HUES6 (cell line): ENCODE data around the gene TOPBP1.
"Not testable (repeated sequence)": the region's sequence is repeated elsewhere in the genome, so short reads cannot be mapped to it uniquely, and the experiment has no call there.

Experiments used
- H3K27ac ChIP-seq: 2 replicates; pipeline ENCODE4 v1.7.0; 2013; ENCODE audit warnings: low read depth, mild to moderate bottlenecking, low read length, inconsistent platforms
- H3K27me3 ChIP-seq: 2 replicates; pipeline ENCODE4 v1.6.1; 2013; ENCODE audit warnings: low read length; ENCODE audit not compliant: control insufficient read depth, insufficient read depth
- H3K36me3 ChIP-seq: 2 replicates; pipeline ENCODE4 v1.6.1; 2013; ENCODE audit warnings: low read length; ENCODE audit not compliant: control insufficient read depth, insufficient read depth
- H3K4me1 ChIP-seq: 2 replicates; pipeline ENCODE4 v1.6.1; 2013; ENCODE audit warnings: low read length; ENCODE audit not compliant: control insufficient read depth, insufficient read depth
- H3K4me3 ChIP-seq: 2 replicates; pipeline ENCODE4 v1.5.1; 2013; ENCODE audit warnings: low read depth, low read length
- H3K9ac ChIP-seq: one replicate; pipeline ENCODE4 v1.6.1; 2013; ENCODE audit warnings: mild to moderate bottlenecking, low read length
- H3K9me3 ChIP-seq: 2 replicates; pipeline ENCODE4 v1.6.1; 2013; ENCODE audit warnings: low read depth, low read length; ENCODE audit not compliant: control insufficient read depth, insufficient read depth

Gene TOPBP1

DNA sequence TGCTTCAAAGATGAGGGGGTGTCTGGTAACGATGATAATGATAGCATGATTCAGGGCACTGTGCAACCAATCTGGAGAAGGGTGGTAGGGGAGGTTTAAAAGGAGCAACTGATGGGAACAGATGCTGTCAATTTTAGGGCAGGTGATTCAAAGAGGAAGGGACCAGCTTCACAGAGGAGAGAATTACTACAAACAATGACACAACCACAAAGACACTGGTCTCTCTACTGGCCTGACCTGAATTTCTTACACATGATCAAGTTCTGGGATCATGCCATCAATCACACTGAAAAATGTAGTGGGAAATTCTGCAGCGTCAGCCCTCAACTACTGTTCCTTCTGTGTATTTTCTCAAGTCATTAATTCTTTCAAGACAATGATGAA is 90.8 kb downstream of the TOPBP1 start:
- Histone ChIP-seq H3K27ac (no peak overlapping the region), H3K36me3 (peaks cover 16% of the 10 kb centered on the region), H3K4me1 (peaks cover 11% of the 10 kb centered on the region), H3K9me3 (no peaks in the 10 kb centered on the region), H3K4me3 (no peak overlapping the region), H3K27me3 (no peaks in the 10 kb centered on the region), H3K9ac (no peak overlapping the region)

DNA sequence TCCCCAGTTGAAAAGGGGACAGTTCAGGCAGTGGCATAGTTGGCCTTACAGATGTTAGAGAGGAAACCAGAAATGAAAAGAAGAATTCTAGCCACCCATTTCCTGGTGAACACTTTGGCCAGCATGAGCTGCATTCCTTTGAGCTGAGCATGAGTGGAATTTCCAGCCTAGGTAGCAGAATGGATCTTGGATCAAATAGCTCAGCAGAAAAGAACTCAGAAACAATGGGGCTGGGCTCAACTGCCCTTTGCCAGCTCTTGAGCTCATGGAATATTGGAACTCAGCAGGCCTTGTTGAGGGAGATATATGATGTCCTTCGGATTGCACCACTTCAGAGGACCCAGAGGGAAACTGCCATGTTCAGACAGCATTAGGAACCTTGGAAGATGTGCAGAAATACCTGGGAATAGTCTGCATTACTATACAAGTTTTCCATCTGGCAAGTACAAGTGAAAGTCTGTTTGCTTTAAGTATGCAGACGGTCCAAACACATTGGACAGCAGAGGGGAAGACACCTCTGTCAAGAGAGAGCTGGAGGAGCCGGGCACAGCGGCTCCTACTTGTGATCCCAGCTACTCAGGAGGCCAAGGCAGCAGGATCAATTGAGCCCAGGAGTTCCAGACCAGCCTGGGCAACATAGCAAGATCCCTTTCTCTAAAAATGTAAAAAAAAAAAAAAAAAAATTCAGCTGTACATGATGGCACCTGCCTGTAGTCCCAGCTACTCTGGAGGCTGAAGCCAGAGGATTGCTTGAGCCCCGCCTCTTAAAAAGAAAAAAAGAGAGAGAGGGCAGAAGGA is 91.4 kb downstream of the TOPBP1 start:
- no peak overlapping the region for H3K27ac ChIP-seq
- H3K27me3 ChIP-seq, result no peaks in the 10 kb centered on the region
- no peak overlapping the region for H3K9ac ChIP-seq
- peaks cover 10% of the 10 kb centered on the region for H3K36me3 ChIP-seq
- H3K4me1 ChIP-seq, result peaks cover 8% of the 10 kb centered on the region
- no peaks in the 10 kb centered on the region for H3K9me3 ChIP-seq
- no peak overlapping the region for H3K4me3 ChIP-seq

DNA sequence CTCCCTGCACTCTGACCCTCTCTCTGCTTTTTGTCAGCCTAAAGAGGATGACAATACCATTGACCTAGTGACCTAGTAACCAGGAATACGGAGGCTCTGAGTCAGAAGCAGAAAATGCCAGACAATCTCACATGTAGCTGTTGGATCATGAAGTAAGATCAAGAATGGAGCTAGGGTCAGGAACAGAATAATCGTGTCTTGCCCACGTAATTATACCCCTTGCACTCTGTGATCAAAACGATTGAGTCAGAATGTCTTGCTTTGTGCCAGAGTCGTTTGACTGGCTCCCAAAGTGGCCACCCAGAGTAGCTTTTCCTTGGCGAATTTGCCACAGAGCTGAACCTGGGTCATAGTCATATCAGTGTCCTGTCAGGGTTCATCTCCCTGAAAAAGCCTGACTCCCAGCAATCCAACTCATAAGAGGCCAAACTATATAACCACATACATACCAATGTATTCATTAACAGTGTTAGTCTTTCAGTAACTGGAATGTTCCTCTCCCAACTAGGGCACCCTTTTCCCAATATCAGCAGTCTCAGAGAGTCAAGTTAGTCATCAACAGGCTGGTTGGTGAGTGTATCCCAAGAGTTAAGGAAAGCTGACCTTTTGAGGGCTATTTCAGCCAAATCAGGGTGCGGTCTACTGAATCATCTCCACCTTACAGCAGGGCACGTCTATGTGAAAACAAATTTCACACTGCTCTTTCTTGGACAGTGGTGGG is 93.3 kb downstream of the TOPBP1 start:
- no peaks in the 10 kb centered on the region for H3K36me3 ChIP-seq
- H3K27me3 ChIP-seq, result no peaks in the 10 kb centered on the region
- no peak overlapping the region for H3K27ac ChIP-seq
- H3K4me3 ChIP-seq, result no peak overlapping the region
- H3K9ac ChIP-seq, result no peak overlapping the region
- peaks cover 6% of the 10 kb centered on the region for H3K4me1 ChIP-seq
- H3K9me3 ChIP-seq, result no peaks in the 10 kb centered on the region

DNA sequence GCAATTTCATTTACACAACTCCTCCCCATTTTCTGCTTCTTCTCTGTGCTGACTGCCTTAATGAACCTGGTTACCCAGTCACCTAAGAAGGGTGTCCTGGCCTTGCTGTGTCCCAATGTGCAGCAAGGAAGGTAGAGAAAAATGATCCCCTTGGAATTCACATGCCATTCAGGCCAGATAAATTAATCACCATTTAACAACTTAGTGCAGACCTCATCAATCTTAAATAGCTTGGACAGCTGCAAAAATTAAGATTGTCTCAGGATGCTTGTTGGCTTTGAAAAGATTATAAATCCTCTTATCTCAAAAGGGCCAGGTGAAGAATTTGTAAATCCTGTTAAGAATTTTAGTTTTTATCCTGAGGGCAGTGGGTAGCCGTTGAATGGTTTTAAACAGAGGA is 97.9 kb downstream of the TOPBP1 start:
- Histone ChIP-seq H3K9ac (no peak overlapping the region), H3K36me3 (no peaks in the 10 kb centered on the region), H3K4me3 (no peak overlapping the region), H3K27ac (no peak overlapping the region), H3K9me3 (no peaks in the 10 kb centered on the region), H3K27me3 (no peaks in the 10 kb centered on the region), H3K4me1 (no peaks in the 10 kb centered on the region; the same call in 1 of the 2 replicates)

DNA sequence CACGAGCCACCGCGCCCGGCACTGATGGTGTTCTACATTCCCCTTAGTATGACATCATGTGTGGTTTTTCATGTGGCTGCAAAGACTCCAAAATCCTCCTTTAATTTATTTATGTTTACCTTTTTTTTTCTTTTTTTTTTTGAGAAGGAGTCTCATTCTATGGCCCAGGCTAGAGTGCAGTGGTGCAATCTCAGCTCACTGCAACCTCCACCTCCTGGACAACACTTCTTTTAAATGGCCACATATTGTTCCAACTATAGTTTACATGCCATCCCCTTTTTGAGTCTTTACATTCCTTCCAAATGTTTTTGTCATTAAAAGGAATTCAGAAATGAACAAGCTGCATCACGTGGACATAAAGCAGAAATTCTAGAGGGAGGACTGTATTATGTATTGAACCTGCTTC is 98.6 kb downstream of the TOPBP1 start:
- no peak overlapping the region for H3K27ac ChIP-seq
- H3K36me3 ChIP-seq, result no peaks in the 10 kb centered on the region

DNA sequence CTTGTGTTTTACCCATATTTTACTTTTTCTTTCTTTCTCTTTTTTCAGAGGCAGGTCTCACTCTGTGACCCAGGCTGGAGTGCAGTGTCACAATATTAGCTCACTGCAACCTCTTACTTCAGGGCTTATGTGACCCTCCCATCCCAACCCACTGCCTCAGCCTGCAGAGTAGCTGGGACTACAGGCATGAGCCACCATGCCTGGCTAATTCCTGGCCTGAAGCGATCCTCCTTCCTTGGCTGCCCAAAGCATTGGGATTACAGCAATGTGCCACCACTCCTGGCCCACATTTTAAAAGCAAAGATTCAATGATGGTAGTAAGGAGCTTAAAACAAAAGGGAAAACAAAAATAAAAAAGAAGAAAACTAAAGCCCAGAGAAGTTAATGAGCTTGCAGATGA is 99.4 kb downstream of the TOPBP1 start:
- H3K27me3 ChIP-seq, result no peaks in the 10 kb centered on the region

More for the DNA sequence above, 98.6 kb downstream of the TOPBP1 start:
- no peaks in the 10 kb centered on the region for H3K27me3 ChIP-seq
- no peaks in the 10 kb centered on the region; the same call in 1 of the 2 replicates for H3K9me3 ChIP-seq
- H3K4me1 ChIP-seq, result no peaks in the 10 kb centered on the region; the same call in 1 of the 2 replicates
- H3K9ac ChIP-seq, result no peak overlapping the region
- H3K4me3 ChIP-seq, result no peak overlapping the region

DNA sequence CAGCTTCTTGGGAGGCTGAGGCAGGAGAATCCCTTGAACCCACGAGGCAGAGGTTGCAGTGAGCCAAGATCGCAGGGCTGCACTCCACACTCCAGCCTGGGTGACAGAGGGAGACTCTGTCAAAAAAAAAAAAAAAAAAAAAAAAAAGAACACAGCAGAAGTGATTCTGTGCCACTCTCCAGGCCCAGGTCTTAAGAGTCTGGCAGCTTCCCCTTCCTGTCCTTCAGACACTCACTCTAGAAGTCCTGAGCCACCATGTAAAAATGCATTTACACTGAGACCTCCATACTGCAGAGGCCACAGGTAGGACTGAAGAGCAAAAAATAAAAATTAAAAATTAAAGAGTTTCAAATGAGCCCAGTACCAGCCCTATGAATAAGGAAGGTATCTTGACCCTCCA is 100.1 kb downstream of the TOPBP1 start:
- Histone ChIP-seq H3K9me3 (no peaks in the 10 kb centered on the region; the same call in 1 of the 2 replicates), H3K27me3 (no peaks in the 10 kb centered on the region), H3K36me3 (no peaks in the 10 kb centered on the region), H3K9ac (no peak overlapping the region), H3K4me3 (no peak overlapping the region), H3K4me1 (no peaks in the 10 kb centered on the region), H3K27ac (no peak overlapping the region)

More for the DNA sequence above, 99.4 kb downstream of the TOPBP1 start:
- no peaks in the 10 kb centered on the region for H3K36me3 ChIP-seq
- no peak overlapping the region for H3K9ac ChIP-seq
- no peak overlapping the region for H3K27ac ChIP-seq
- H3K4me1 ChIP-seq, result no peaks in the 10 kb centered on the region
- no peak overlapping the region for H3K4me3 ChIP-seq
- no peaks in the 10 kb centered on the region; the same call in 1 of the 2 replicates for H3K9me3 ChIP-seq

- H3K9me3 ChIP-seq, result peaks cover 11% of the 10 kb centered on the region
- not testable (repeated sequence) for H3K36me3 ChIP-seq, H3K4me3 ChIP-seq, H3K27me3 ChIP-seq, H3K9ac ChIP-seq, H3K4me1 ChIP-seq, H3K27ac ChIP-seq
Observed at GRCh38 chr3:133551589-133551988, 110.2 kb downstream of the TOPBP1 start.
